ENCODE results near the gene TEFM. TPM values are rescaled to one million over a fixed set of nuclear protein-coding genes. Genes with fewer than 3 reads are reported as not detected.
"Not testable (repeated sequence)": the region's sequence is repeated elsewhere in the genome, so short reads cannot be mapped to it uniquely, and the experiment has no call there.

Gene TEFM
- total RNA-seq, 1 experiment from 2014 or later = 18.6 TPM

- no peaks in the 10 kb centered on the region for H3K9me3 Mint-ChIP-seq (ENCODE audit: low read depth, unreplicated experiment)
- intact Hi-C loops (cut with micrococcal nuclease; ENCODE audit: unreplicated experiment) = no loop called here
- peaks cover 11% of the 10 kb centered on the region for H3K4me1 Mint-ChIP-seq (ENCODE audit: low read depth, unreplicated experiment)
- peaks cover 45% of the 10 kb centered on the region for H3K27me3 Mint-ChIP-seq (ENCODE audit: unreplicated experiment)
- H3K27ac Mint-ChIP-seq (ENCODE audit: unreplicated experiment) = no peak overlapping the region
- H3K4me3 Mint-ChIP-seq (ENCODE audit: low read depth, unreplicated experiment) = no peak overlapping the region
- TF ChIP-seq CTCF (IDR thresholded peaks at IDR 0.05; ENCODE audit: unreplicated experiment) = no peak
- BruUV-seq (replicated peaks) = no TSS peak
- H3K36me3 Mint-ChIP-seq (ENCODE audit: insufficient read depth, unreplicated experiment) = peaks cover 4% of the 10 kb centered on the region
- DNase-seq = no peak
- CTCF ChIA-PET = no interaction called here
These were observed 14.2 kb upstream of the TEFM start for GRCh38 chr17:30920282-30920681.

- no peak overlapping the region for H3K27ac Mint-ChIP-seq (ENCODE audit: unreplicated experiment)
- peaks cover 11% of the 10 kb centered on the region for H3K4me1 Mint-ChIP-seq (ENCODE audit: low read depth, unreplicated experiment)
- no peak overlapping the region for H3K4me3 Mint-ChIP-seq (ENCODE audit: low read depth, unreplicated experiment)
- DNase-seq = no peak
- peaks cover 4% of the 10 kb centered on the region for H3K36me3 Mint-ChIP-seq (ENCODE audit: insufficient read depth, unreplicated experiment)
- no peak for TF ChIP-seq CTCF (IDR thresholded peaks at IDR 0.05; ENCODE audit: unreplicated experiment)
- intact Hi-C loops (cut with micrococcal nuclease; ENCODE audit: unreplicated experiment) = no loop called here
- H3K9me3 Mint-ChIP-seq (ENCODE audit: low read depth, unreplicated experiment) = no peaks in the 10 kb centered on the region
- no TSS peak for BruUV-seq (replicated peaks)
- H3K27me3 Mint-ChIP-seq (ENCODE audit: unreplicated experiment) = peaks cover 24% of the 10 kb centered on the region
- CTCF ChIA-PET = no interaction called here
These were observed 11.0 kb upstream of the TEFM start for GRCh38 chr17:30917050-30917449.

- Mint-ChIP-seq H3K27me3 (ENCODE audit: unreplicated experiment) (peaks cover 14% of the 10 kb centered on the region), H3K4me3 (ENCODE audit: low read depth, unreplicated experiment) (no peak overlapping the region), H3K9me3 (ENCODE audit: low read depth, unreplicated experiment) (no peaks in the 10 kb centered on the region), H3K36me3 (ENCODE audit: insufficient read depth, unreplicated experiment) (no peaks in the 10 kb centered on the region), H3K27ac (ENCODE audit: unreplicated experiment) (no peak overlapping the region), H3K4me1 (ENCODE audit: low read depth, unreplicated experiment) (peaks cover 11% of the 10 kb centered on the region)
- no peak for DNase-seq
- BruUV-seq (replicated peaks) = no TSS peak
- no peak for TF ChIP-seq CTCF (IDR thresholded peaks at IDR 0.05; ENCODE audit: unreplicated experiment)
- CTCF ChIA-PET = no interaction called here
- intact Hi-C loops (cut with micrococcal nuclease; ENCODE audit: unreplicated experiment) = no loop called here
These were observed 10.0 kb upstream of the TEFM start for GRCh38 chr17:30915833-30916611.

- H3K4me1 Mint-ChIP-seq (ENCODE audit: low read depth, unreplicated experiment) = no peaks in the 10 kb centered on the region
- no TSS peak for BruUV-seq (replicated peaks)
- H3K27ac Mint-ChIP-seq (ENCODE audit: unreplicated experiment) = no peak overlapping the region
- no peak for TF ChIP-seq CTCF (IDR thresholded peaks at IDR 0.05; ENCODE audit: unreplicated experiment)
- no peaks in the 10 kb centered on the region for H3K36me3 Mint-ChIP-seq (ENCODE audit: insufficient read depth, unreplicated experiment)
- CTCF ChIA-PET = no interaction called here
- H3K27me3 Mint-ChIP-seq (ENCODE audit: unreplicated experiment) = no peaks in the 10 kb centered on the region
- no peak for DNase-seq
- no peaks in the 10 kb centered on the region for H3K9me3 Mint-ChIP-seq (ENCODE audit: low read depth, unreplicated experiment)
- intact Hi-C loops (cut with micrococcal nuclease; ENCODE audit: unreplicated experiment) = no loop called here
- no peak overlapping the region for H3K4me3 Mint-ChIP-seq (ENCODE audit: low read depth, unreplicated experiment)
These were observed 7.9 kb upstream of the TEFM start for GRCh38 chr17:30913955-30914354.

- BruUV-seq (replicated peaks); H3K27me3 Mint-ChIP-seq (ENCODE audit: unreplicated experiment); H3K4me3 Mint-ChIP-seq (ENCODE audit: low read depth, unreplicated experiment); CTCF ChIA-PET; intact Hi-C loops (cut with micrococcal nuclease; ENCODE audit: unreplicated experiment); H3K27ac Mint-ChIP-seq (ENCODE audit: unreplicated experiment); H3K9me3 Mint-ChIP-seq (ENCODE audit: low read depth, unreplicated experiment); DNase-seq: not testable (repeated sequence)
- peaks cover 11% of the 10 kb centered on the region for H3K4me1 Mint-ChIP-seq (ENCODE audit: low read depth, unreplicated experiment)
- peaks cover 16% of the 10 kb centered on the region for H3K36me3 Mint-ChIP-seq (ENCODE audit: insufficient read depth, unreplicated experiment)
These were observed 4.1 kb upstream of the TEFM start for GRCh38 chr17:30910151-30910550.

All from Calu3 (cell line).